ENCODE results near the gene GBX1. TPM values are rescaled to one million over a fixed set of nuclear protein-coding genes. Genes with fewer than 3 reads are reported as not detected.

GBX1 gene
- total and polyA plus RNA-seq, 2 donors, result 0.07 TPM; not detected in 1

DNA sequence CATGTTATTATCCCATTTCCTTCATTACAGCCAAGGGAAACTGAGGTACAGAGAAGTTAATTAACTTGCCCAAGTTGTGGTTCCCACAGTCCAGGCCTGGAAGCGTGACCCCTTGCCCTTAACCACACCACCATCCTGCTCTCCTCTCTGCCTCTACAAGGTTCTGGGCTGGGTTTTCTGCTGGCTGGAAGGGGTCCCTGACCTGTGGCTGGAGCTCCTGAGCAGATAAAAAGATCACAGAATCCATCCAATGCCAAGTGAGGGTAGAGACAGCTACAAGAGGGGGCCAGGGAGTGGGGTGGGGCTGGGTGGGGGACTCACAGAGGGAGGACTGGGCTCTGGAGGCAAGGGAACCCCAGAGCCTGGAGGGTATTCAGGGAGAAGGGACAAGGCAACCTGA lies 9.8 kb upstream of the GBX1 start:
- no peak for DNase-seq (ENCODE audit: low read depth in 6 of 9, low spot score in 9 of 9)
- H3K27ac ChIP-seq (ENCODE audit: low read depth in 1 of 2, low read length in 1 of 2), result no peak overlapping the region
- H3K4me3 ChIP-seq (ENCODE audit: low read length in 2 of 2), result no peak overlapping the region
- peaks cover 5 to 61% of the 10 kb centered on the region in 2 donors for H3K27me3 ChIP-seq (ENCODE audit: control insufficient read depth in 2 of 2, insufficient read depth in 1 of 2, low read length in 1 of 2)
- no peaks in the 10 kb centered on the region for H3K4me1 ChIP-seq (ENCODE audit: control insufficient read depth in 2 of 2, insufficient read depth in 2 of 2, low read length in 2 of 2)
- 93% methylated on average over 1 of the region's 1 CpG for WGBS
- peaks cover 4 to 31% of the 10 kb centered on the region in 2 donors for H3K9me3 ChIP-seq (ENCODE audit: control insufficient read depth in 2 of 2, insufficient read depth in 1 of 2, low read length in 1 of 2)
- H3K36me3 ChIP-seq (ENCODE audit: control insufficient read depth in 2 of 2, insufficient read depth in 2 of 2, low read length in 1 of 2), result no peaks in the 10 kb centered on the region

DNA sequence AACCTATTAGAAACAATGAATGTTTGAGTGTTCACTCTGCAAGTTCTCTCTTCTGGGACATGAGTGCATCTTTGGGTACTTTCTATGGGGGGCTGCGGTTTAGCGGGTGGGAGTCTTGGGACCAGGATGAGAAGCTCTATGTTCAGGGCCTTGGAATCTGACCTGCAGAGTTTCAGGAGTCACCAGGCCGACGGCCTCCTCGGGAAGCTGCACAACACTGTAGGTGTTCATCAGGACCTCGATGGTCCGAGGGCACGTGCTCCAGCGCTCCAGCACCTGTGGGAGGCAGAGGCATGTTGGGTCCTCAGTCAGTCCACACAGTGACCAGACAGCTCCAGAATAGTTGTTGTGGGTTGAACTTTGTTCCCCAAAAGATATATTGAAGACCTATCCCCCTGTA lies 8.9 kb upstream of the GBX1 start:
- no peak for DNase-seq (ENCODE audit: low read depth in 6 of 9, low spot score in 9 of 9)
- H3K4me1 ChIP-seq (ENCODE audit: control insufficient read depth in 2 of 2, insufficient read depth in 2 of 2, low read length in 2 of 2), result no peaks in the 10 kb centered on the region
- H3K4me3 ChIP-seq (ENCODE audit: low read length in 2 of 2), result no peak overlapping the region
- H3K9me3 ChIP-seq (ENCODE audit: control insufficient read depth in 2 of 2, insufficient read depth in 1 of 2, low read length in 1 of 2), result peaks cover 4 to 32% of the 10 kb centered on the region in 2 donors
- 93% methylated on average over 9 of the region's 9 CpGs for WGBS
- H3K27me3 ChIP-seq (ENCODE audit: control insufficient read depth in 2 of 2, insufficient read depth in 1 of 2, low read length in 1 of 2), result peaks cover 7 to 69% of the 10 kb centered on the region in 2 donors
- no peak overlapping the region for H3K27ac ChIP-seq (ENCODE audit: low read depth in 1 of 2, low read length in 1 of 2)
- H3K36me3 ChIP-seq (ENCODE audit: control insufficient read depth in 2 of 2, insufficient read depth in 2 of 2, low read length in 1 of 2), result no peaks in the 10 kb centered on the region

DNA sequence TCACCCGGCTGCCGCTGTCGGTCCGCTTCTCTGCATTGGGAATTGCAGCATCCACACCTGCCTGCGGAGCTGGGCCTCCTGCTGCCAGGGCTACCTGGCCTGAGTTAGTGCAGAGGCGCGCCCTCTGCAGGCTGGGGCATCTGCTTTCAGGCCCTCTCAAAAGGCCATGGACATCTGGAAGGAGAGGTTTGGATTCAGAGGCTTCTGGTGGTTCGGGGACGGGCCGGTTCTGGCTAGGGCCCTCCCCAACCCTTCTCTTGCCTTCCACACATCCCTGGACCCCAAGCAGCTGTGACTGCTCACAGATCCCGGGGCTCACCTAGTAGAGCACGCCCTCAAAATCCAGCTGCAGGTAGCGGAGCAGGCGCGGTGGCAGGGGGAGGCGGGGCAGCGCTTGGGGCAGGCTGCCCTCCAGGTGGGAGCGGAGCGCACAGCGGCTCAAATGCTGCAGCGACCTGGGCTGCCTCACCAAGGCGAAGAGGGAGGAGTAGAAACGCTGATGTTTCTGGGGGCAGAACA lies 8.4 kb upstream of the GBX1 start:
- Histone ChIP-seq H3K4me1 (ENCODE audit: control insufficient read depth in 2 of 2, insufficient read depth in 2 of 2, low read length in 2 of 2) (no peaks in the 10 kb centered on the region), H3K27me3 (ENCODE audit: control insufficient read depth in 2 of 2, insufficient read depth in 1 of 2, low read length in 1 of 2) (peaks cover 7 to 74% of the 10 kb centered on the region in 2 donors), H3K4me3 (ENCODE audit: low read length in 2 of 2) (no peak overlapping the region), H3K36me3 (ENCODE audit: control insufficient read depth in 2 of 2, insufficient read depth in 2 of 2, low read length in 1 of 2) (no peaks in the 10 kb centered on the region), H3K9me3 (ENCODE audit: control insufficient read depth in 2 of 2, insufficient read depth in 1 of 2, low read length in 1 of 2) (peaks cover 4 to 32% of the 10 kb centered on the region in 2 donors), H3K27ac (ENCODE audit: low read depth in 1 of 2, low read length in 1 of 2) (no peak overlapping the region)
- 90% methylated on average over 23 of the region's 23 CpGs for WGBS
- DNase-seq (ENCODE audit: low read depth in 6 of 9, low spot score in 9 of 9), result no peak

GRCh38 chr7:151175047-151175792 lies 7.7 kb upstream of the GBX1 start:
- H3K27me3 ChIP-seq (ENCODE audit: control insufficient read depth in 2 of 2, insufficient read depth in 1 of 2, low read length in 1 of 2), result peaks cover 7 to 80% of the 10 kb centered on the region in 2 donors
- 82% methylated on average over 16 of the region's 16 CpGs for WGBS

GRCh38 chr7:151174246-151175046 lies 7.0 kb upstream of the GBX1 start:
- Histone ChIP-seq H3K4me3 (ENCODE audit: low read length in 2 of 2) (no peak overlapping the region), H3K27ac (ENCODE audit: low read depth in 1 of 2, low read length in 1 of 2) (no peak overlapping the region), H3K36me3 (ENCODE audit: control insufficient read depth in 2 of 2, insufficient read depth in 2 of 2, low read length in 1 of 2) (no peaks in the 10 kb centered on the region), H3K9me3 (ENCODE audit: control insufficient read depth in 2 of 2, insufficient read depth in 1 of 2, low read length in 1 of 2) (peaks cover 4 to 32% of the 10 kb centered on the region in 2 donors), H3K4me1 (ENCODE audit: control insufficient read depth in 2 of 2, insufficient read depth in 2 of 2, low read length in 2 of 2) (no peaks in the 10 kb centered on the region), H3K27me3 (ENCODE audit: control insufficient read depth in 2 of 2, insufficient read depth in 1 of 2, low read length in 1 of 2) (peaks cover 14 to 84% of the 10 kb centered on the region in 2 donors)
- DNase-seq (ENCODE audit: low read depth in 6 of 9, low spot score in 9 of 9), result peak in 1 of 9 donors; percentile 6
- whole genome bisulfite sequencing, result 69% methylated on average over 77 of the region's 77 CpGs

More at GRCh38 chr7:151175047-151175792, 7.7 kb upstream of the GBX1 start:
- H3K4me1 ChIP-seq (ENCODE audit: control insufficient read depth in 2 of 2, insufficient read depth in 2 of 2, low read length in 2 of 2), result no peaks in the 10 kb centered on the region
- no peak overlapping the region for H3K27ac ChIP-seq (ENCODE audit: low read depth in 1 of 2, low read length in 1 of 2)
- no peaks in the 10 kb centered on the region for H3K36me3 ChIP-seq (ENCODE audit: control insufficient read depth in 2 of 2, insufficient read depth in 2 of 2, low read length in 1 of 2)
- no peak for DNase-seq (ENCODE audit: low read depth in 6 of 9, low spot score in 9 of 9)
- no peak overlapping the region for H3K4me3 ChIP-seq (ENCODE audit: low read length in 2 of 2)
- peaks cover 4 to 32% of the 10 kb centered on the region in 2 donors for H3K9me3 ChIP-seq (ENCODE audit: control insufficient read depth in 2 of 2, insufficient read depth in 1 of 2, low read length in 1 of 2)

DNA sequence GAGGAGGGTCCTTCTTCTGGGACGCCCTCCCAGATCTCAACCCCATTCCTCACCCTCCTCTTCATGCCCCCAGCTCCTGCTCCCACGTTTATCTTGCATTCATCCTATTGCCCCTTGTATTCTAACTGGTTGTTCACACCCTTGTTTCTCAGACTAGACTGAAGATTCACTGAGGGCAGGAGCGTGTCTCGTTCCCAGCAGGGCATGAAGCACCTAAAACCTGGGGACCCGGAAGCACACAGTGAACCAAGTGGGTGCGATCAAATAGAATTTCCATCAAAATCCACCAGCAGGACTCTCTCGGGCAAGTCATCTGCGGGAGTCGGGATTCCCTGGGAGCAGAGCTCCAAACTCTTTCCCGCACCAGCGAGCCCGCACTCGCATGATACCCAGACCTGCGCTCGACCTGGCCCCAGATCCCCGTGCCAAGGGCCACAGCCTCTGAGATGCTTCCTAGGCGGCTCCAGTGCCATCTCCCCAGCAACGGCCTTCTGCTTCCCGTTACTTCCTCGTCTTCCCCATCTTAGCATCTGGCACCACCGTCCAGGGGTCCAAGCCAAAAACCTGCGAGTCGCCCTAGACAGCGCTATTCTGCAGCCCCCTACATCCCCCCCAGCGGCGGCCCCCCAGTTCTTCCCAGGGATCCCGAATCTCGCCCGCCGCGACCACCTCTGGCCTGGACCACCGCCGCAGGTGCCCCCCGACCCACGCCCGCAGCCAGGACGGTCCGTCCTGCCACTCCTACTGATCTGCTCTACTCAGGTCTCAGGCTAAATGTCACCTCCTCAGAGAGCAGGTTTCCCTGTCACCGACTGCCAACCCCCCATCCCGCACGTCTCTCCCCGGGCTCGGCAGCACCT lies 6.1 kb upstream of the GBX1 start:
- H3K27ac ChIP-seq (ENCODE audit: low read depth in 1 of 2, low read length in 1 of 2), result no peak overlapping the region
- no peaks in the 10 kb centered on the region for H3K4me1 ChIP-seq (ENCODE audit: control insufficient read depth in 2 of 2, insufficient read depth in 2 of 2, low read length in 2 of 2)
- H3K9me3 ChIP-seq (ENCODE audit: control insufficient read depth in 2 of 2, insufficient read depth in 1 of 2, low read length in 1 of 2), result peaks cover 4 to 32% of the 10 kb centered on the region in 2 donors
- H3K27me3 ChIP-seq (ENCODE audit: control insufficient read depth in 2 of 2, insufficient read depth in 1 of 2, low read length in 1 of 2), result peaks cover 22 to 88% of the 10 kb centered on the region in 2 donors
- DNase-seq (ENCODE audit: low read depth in 6 of 9, low spot score in 9 of 9), result no peak
- WGBS, result 91% methylated on average over 43 of the region's 43 CpGs
- no peaks in the 10 kb centered on the region for H3K36me3 ChIP-seq (ENCODE audit: control insufficient read depth in 2 of 2, insufficient read depth in 2 of 2, low read length in 1 of 2)
- no peak overlapping the region for H3K4me3 ChIP-seq (ENCODE audit: low read length in 2 of 2)

DNA sequence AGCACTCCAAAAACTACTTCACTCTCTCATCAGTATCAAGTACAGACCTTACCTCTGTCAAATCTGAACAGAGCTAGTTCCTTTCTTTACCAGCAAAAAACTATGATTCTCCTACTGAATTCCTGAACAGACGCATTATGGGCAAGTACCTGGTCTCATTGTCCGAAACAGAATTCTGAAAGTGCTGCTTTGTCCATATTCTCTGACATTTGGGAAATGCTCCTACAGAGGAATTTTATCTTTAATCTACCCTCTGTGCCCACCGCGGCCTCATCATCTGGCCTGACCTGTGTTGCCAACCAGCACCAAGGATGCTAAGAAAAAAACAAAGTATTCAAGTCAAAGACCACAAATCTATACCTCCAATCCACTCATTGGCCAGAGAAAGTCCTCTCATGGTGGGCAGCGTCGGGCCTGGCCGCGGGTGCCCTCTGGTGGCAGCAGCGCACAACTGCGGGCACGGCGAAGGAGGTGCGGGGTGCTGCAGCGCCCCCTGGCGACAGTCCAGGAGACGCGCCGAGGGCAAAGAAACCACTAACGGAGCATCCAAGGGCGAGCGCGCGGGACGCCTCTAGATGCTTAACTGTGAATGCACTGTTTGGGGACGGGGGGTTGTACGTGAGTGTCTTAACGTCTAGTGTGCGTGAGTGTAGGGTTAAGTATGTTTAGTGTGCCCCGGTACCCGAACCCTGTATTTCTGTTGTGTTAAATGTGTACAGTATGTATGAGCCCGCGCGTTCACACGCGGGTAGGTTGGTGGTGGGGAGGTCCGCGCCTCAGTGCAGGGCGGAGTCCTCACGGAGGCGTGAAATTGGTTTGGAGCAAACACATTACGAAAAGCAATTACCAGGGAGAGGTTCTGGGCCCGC lies 5.0 kb upstream of the GBX1 start:
- H3K27me3 ChIP-seq (ENCODE audit: control insufficient read depth in 2 of 2, insufficient read depth in 1 of 2, low read length in 1 of 2), result peaks cover 33 to 91% of the 10 kb centered on the region in 2 donors

DNA sequence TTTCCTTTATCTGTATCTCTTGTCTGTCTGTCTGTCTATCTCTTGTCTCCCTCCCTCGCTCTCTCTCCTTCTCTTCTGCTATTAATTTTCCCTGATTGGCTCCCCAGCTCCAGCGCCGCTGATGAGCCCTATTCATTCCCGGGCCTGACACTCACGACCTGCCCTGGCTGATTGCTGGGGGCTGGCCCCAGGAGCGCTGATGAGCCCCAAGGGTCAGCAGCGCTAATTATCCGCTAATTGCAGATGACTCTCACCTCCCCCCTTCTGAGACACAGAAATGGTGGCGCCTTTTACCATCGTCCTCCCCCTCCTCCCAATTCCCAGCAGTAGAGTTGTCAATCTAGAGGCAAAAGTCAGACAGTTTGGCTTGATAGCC lies 1.3 kb upstream of the GBX1 start:
- no peak for DNase-seq (ENCODE audit: low read depth in 6 of 9, low spot score in 9 of 9)
- H3K4me1 ChIP-seq (ENCODE audit: control insufficient read depth in 2 of 2, insufficient read depth in 2 of 2, low read length in 2 of 2), result no peaks in the 10 kb centered on the region
- H3K27ac ChIP-seq (ENCODE audit: low read depth in 1 of 2, low read length in 1 of 2), result no peak overlapping the region
- 38% methylated on average over 10 of the region's 10 CpGs for WGBS
- H3K27me3 ChIP-seq (ENCODE audit: control insufficient read depth in 2 of 2, insufficient read depth in 1 of 2, low read length in 1 of 2), result peaks cover 59 to 99% of the 10 kb centered on the region in 2 donors
- H3K4me3 ChIP-seq (ENCODE audit: low read length in 2 of 2), result no peak overlapping the region
- H3K36me3 ChIP-seq (ENCODE audit: control insufficient read depth in 2 of 2, insufficient read depth in 2 of 2, low read length in 1 of 2), result no peaks in the 10 kb centered on the region
- peaks cover 1 to 15% of the 10 kb centered on the region in 2 donors for H3K9me3 ChIP-seq (ENCODE audit: control insufficient read depth in 2 of 2, insufficient read depth in 1 of 2, low read length in 1 of 2)

More for the DNA sequence above, 5.0 kb upstream of the GBX1 start:
- Histone ChIP-seq H3K4me1 (ENCODE audit: control insufficient read depth in 2 of 2, insufficient read depth in 2 of 2, low read length in 2 of 2) (no peaks in the 10 kb centered on the region), H3K4me3 (ENCODE audit: low read length in 2 of 2) (no peak overlapping the region), H3K9me3 (ENCODE audit: control insufficient read depth in 2 of 2, insufficient read depth in 1 of 2, low read length in 1 of 2) (peaks cover 4 to 32% of the 10 kb centered on the region in 2 donors), H3K27ac (ENCODE audit: low read depth in 1 of 2, low read length in 1 of 2) (no peak overlapping the region), H3K36me3 (ENCODE audit: control insufficient read depth in 2 of 2, insufficient read depth in 2 of 2, low read length in 1 of 2) (no peaks in the 10 kb centered on the region)
- peak; percentile 11 to 73 (median 56) for DNase-seq (ENCODE audit: low read depth in 6 of 9, low spot score in 9 of 9)
- 27% methylated on average over 42 of the region's 42 CpGs for WGBS
